Fibroblast of skin of scalp (primary cell): ENCODE results near the gene B3GNT3.
"Not testable (repeated sequence)": the region's sequence is repeated elsewhere in the genome, so short reads cannot be mapped to it uniquely, and the experiment has no call there.

Experiments used
- DNase-seq: peaks from one replicate; pipeline ENCODE4 v3.0.0-alpha.2; 2013

Gene B3GNT3

DNA sequence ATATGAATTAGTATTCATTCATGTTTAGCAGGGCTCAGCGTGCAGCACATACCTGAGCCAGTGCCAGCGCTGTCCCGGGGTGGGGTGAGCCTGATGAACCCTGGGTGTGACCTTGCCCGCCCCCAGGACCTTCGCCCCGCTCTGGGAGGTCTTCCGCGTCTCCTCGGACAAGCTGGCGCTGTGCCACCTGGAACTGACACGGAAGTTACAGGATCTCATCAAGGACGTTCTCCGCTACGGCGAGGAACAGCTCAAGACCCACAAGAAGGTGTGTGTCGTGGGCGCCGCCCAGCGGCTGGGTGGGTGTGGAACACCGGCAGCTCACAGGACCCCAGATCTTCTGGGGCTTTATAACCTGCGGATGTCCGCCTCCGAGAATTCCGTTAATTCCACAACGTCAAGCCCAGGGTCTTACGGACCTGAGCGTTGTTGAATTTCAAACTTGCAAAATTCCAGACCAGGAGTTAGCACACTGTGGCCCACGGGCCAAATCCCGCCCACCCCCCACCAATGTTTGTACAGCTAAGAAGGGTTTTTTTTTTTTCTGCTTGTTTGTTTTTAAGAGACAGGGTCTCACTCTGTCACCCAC is 28.3 kb upstream of the B3GNT3 start:
- peak; percentile 72 for DNase-seq

DNA sequence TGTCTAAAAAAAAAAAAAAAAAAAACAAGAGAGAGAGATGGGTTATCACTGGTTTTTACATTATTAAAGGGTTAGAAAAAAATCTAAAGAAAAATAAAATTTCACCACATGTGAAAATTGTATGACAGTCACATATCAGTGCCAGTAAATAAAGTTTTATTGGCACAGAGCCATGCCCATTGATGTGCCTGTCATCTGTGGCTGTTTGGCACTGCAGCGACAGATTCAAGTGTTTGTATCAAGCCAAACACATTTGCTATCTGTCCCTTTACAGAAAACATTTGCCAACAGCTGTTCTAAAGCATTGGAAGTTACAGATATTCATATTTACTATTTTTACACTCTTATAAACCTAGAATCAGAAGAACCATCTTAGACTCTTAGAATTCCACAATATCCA is 27.4 kb upstream of the B3GNT3 start:
- no peak for DNase-seq

DNA sequence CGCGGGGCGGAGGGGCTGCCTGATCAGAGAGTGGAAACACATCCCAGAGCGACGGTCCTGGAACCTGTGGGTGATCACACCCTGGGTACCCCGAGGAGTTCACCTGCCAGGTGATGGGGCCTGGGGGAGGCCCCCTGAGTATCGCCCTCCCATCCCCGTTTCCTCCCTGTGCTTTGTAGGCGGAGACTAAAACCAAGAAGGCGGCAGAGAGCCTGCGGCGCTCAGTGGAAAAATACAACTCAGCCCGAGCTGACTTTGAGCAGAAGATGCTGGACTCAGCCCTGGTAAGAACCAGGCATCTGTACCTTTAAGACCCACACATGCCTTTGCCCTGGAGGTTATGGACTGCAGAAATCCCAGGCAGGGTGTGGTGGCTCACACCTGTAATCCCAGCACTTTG is 24.3 kb upstream of the B3GNT3 start:
- DNase-seq = no peak

DNA sequence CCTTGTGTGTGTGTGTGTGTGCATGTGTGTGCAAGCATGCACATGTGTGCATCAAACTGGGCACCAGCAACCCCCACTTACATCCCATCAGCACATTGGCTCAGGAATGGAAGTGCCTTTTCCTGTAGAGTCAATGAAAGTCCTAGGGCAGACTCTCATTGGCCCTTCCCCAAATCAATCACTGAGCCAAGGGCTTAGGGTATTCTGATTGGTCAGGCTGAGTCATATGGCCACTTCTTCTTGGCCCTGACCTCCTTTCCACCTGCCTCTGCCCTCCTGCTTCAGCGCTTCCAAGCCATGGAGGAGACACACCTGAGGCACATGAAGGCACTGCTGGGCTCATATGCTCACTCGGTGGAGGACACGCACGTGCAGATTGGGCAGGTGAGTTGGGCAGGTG is 22.8 kb upstream of the B3GNT3 start:
- DNase-seq = peak; percentile 32

DNA sequence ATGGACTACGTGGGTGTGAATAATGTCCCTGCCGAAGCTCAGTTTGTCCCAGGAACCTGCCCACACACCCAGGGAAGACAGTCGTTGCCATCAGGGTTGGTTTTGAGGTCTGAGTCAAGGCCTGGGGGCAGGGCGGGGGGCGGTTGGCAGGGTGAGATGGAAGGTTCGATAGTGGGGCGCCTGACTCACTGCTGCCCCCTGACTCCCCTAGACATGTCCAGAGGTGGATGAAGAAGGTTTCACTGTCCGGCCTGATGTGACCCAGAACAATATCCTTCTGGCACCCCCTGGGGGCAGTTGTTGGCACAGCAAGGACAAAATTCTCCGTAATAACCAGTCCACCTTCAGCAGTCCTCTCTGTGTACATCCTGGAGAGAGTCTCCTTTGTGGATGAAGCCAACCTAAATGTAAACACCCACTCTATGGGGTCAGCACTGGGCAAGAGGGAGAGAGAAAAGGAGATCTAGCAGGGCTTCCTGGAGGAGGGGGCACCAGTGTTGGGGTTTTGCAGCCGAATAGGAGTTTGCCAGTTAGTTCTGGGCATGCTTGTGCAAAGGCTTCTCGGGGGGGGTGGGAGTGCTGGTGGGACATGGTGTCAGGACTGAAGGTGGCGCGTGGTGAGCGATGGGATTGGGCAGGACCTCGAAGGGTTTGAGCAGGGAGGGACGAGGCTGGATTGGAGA is 19.6 kb upstream of the B3GNT3 start:
- peak; percentile 15 for DNase-seq

DNA sequence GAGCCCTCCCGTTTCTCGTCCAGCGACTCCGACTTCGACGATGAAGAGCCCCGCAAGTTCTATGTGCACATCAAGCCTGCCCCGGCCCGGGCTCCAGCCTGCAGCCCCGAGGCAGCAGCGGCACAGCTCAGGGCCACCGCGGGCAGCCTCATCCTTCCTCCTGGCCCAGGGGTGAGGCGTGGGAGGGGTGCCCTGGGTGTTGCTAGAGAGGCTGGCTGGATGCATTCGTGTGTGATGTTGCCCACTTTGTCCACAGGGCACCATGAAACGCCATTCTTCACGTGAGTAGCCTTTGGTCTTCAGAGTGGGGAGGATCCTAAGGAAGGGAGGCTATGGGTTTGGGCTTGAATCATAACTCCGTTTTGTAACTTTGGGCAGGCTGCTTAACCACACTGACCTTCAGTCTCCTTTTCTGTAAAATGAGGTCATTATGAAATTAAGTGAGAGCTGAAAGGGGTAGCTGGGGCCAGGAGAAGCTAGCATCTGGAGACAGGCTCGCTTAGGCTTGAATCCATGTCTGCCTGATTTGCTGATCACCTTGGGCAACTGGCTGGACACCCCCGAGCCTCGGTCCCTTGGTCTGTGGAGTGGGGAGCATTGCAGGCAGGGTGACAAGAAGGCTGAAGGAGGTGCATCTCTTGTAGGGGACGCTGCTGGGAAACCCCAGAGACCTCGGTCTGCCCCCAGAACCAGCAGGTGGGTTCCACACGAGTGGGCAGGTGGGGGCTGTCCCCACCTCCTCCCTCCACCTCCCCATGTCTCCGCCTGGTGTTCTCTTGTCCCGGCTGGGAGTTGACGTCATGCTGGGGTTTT is 18.7 kb upstream of the B3GNT3 start:
- DNase-seq = no peak

DNA sequence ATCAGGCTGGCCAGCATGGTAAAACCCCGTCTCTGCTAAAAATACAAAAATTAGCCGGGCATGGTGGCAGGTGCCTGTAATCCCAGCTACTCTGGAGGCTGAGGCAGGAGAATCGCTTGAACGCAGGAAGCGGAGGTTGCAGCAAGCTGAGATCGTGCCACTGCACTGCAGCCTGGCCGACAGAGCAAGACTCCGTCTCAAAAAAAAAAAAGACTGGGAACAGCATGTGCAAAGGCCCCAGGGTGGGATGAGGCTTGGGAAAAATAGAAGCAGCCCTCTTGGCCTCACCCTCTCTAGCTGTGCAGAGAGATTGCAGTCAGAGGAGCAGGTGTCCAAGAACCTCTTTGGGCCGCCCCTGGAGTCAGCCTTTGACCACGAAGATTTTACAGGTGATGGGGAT is 17.1 kb upstream of the B3GNT3 start:
- not testable (repeated sequence) for DNase-seq

DNA sequence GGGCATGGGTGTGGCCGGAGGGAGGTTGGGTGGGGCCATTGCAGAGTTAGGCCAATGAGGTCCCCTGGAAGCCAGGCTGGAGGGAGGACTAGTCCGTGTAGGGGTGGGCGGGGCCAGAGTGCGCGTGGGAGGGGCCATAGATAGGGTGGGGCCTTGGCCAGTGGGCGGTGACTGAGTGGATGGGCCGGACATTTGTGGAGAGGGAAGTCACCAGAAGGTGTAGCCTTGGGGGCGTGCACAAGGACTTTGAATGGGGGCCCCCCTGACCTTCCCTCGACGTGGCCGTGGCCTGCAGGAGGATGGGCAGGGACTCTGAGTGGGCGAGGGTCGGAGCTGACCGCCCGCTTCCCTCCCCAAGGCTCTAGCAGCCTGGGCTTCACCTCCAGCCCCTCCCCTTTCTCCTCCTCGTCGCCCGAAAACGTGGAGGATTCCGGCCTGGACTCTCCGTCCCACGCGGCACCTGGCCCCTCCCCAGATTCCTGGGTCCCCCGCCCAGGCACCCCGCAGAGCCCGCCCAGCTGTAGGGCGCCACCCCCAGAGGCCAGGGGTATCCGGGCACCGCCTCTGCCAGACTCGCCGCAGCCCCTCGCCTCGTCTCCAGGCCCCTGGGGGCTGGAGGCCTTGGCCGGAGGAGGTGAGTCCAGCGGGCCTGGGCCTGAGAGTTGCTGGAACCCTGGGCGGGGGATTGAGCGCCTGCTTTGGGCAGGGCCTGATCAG is 16.5 kb upstream of the B3GNT3 start:
- peak; percentile 32 for DNase-seq

DNA sequence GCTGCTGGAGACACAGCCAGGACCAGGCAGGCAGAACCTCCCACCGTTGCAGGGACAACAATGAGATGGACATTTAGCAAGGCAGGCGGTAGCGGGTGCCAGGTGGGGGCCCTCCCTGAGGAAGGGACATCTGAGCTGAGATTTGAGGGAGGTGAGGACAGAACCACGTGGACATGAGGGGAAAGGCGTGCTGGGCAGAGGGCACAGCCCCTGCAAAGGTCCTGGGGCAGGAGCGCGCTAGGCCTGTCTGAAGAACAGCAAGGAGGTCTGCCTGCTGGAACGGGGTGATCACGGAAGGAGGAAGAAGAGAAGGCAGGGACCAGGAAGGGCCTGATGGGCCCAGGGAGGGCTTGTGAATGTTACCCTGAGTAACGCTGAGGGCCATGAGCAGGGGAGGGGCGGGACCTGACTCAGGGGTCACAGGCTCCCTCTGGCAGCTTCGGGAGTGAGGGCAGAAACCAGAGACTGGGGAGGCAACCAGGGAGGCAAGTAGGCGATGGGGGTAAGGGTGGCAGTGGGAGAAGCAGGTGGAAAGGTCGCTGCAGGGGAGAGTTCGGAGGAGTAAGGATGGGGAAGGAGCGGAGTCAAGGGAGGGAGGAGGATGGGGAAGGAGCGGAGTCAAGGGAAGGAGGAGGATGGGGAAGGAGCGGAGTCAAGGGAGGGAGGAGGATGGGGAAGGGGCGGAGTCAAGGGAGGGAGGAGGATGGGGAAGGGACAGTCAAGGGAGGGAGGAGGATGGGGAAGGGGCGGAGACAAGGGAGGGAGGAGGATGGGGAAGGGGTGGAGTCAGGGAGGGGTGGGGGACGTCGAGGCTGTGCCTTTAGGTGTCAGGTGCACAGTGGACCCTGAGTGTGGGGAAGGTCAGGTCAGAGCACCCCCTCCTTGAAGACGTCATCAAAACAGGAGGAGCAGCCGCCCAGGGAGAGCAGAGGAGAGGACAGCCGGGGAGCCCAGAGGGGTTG is 15.7 kb upstream of the B3GNT3 start:
- DNase-seq = peak; percentile 43

DNA sequence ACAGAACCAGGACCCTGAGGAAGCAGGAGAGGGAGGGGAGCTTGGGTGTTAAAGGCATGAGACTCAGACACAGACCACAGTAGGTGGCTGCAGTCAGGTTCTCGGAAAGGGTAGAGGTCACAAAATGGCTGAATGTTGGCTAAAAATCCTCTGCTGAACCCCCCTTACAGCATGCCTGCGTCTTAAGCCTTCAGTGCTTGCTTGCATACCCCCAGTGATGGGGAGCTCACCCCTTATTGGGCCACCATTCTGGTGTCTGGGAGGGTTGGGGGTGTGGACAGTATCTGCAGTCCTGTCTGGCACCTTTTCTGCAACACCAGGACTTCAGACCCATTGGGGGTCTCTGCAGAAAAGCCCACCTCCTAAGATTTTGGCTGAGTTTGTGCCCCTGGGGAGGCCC is 14.2 kb upstream of the B3GNT3 start:
- DNase-seq = no peak

DNA sequence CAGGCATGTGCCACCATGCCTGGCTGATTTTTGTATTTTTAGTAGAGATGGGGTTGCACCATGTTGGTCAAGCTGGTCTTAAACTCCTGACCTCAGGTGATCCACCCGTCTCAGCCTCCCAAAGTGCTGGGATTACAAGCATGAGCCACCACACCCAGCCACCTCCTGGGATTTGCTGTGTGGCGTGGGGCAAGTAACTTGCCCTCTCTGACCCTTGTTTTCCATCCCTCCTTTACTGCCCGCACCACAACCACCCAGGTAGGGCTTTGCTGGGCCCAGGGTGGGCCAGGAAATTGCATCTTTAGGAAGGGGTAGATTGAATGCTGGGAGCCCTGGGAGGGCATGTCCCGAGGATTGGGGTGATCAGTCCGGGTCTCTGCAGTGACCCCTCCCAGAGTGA is 11.2 kb upstream of the B3GNT3 start:
- DNase-seq = not testable (repeated sequence)

DNA sequence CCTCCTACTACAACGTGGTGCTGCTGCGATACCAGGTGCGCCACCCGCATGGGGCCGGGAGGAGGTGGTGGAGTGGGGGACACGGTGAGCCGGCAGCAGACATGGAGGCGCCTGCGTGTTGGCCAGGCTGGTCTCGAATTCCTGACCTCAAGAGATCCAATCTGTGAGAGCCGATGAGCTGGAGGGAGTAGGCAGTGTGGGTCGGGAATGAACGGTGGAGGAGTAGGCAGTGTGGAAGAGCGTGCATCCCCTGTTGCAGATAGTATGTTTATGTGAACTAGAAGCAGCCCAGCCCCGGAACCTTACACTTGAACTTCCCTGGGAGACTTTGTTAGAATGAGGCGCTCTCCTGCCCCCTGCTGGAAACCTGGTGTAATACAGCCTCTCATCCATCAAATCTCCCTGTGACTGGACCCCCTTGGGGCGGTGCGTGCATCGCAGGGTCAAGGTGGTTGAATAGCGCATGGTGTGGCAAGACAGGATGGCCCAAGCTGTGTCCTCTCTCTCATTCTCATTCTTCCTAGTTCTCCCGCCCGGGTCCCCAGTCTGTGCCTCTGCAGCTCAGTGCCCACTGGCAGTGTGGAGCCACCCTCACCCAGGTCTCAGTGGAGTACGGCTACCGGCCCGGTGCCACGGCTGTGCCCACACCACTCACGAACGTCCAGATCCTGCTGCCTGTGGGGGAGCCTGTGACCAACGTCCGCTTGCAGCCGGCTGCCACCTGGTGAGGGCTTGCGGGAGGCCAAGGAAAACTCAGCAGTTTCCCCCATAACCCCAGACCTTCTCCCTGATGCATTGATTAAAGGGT is 10.5 kb upstream of the B3GNT3 start:
- peak; percentile 61 for DNase-seq

DNA sequence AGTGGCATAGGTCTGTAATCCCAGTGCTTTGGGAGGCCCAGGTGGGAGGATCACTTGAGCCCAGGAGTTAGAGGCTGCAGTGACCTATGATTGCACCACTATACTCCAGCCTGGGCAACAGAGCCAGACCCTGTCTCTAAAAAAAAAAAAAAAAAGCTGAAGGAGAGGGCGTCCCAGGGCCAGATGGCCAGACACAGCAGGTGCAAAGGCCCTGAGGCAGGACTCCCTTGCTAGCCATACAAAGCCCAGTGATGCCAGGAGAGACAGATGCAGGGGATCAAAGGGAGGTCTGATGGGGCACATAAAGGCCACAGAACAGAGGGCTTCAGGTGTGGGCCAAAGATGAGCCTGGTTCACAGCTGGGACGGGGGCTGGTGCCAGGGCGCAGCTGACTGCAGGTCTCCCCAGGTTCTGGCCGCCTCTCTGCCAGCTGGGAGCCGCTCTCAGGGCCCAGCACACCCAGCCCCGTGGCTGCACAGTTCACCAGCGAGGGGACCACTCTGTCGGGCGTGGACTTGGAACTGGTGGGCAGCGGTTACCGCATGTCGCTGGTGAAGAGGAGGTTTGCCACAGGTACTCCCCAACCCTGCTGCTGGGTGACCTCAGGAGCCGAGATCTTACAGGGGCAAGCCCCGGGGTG is 7.5 kb upstream of the B3GNT3 start:
- no peak for DNase-seq

DNA sequence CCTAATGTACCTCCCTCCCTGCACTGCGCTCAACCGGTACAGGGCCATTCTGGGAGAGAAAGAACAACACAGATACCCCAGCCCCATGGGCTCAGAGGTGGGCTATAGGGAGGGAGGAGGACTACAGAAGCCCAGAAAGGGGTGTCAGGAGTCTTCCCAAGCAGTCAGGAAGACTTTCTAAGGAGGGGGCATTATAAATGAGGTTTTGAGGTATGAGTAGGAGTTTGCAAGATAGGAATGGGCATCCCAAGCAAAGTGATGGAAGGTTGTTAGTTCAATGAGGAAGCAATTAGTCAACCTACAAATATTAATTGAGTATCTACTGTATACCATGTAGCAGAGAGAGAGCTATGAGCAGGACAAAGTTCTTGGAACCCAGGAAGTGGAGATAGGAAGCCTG is 6.3 kb upstream of the B3GNT3 start:
- DNase-seq = no peak

DNA sequence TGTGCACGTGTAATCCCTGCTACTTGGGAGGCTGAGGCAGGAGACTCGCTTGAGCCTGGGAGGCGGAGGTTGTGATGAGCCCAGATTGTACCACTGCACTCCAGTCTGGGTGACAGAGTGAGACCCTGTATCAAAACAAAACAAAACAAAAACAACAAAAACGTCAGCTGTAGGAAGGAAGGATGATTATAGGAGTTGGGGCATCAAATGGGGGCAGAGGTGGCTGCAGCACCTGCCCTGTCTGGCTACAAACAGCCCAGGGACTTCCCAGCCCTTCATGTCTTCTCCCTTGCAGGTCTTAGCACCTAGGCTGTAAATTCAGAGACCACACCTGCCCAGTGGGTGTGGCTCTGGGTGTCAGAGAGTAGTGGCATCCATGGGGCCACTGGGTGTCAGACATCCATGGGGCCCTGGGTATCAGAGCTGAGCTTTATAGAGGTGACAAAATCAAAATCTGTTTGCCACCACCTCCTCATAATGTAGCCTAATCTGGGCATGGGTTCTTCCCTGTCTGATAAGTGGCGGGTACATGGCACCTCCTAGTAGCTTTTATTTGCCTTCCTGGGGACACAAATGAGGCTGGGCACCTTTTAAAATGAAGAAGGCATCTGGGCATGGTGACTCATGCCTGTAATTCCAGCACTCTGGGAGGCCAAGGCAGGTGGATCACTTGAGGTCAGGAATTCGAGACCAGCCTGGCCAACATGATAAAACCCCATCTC is 4.7 kb upstream of the B3GNT3 start:
- no peak for DNase-seq

DNA sequence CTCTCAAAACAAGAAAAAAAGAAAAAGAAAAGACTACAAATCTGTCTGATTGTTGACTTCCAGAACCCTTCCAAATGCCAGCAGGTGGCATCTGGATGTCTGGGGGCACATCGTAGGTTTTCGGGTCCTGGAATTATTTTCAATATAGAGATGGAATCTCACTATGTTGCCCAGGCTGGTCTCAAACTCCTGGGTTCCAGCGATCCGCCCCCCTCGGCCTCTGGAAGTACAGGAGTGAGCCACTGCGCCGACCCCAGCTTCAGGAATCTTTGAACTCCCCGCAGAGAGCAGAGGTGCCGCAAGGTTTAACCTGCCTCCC is 567 bp upstream of the B3GNT3 start:
- DNase-seq = no peak

DNA sequence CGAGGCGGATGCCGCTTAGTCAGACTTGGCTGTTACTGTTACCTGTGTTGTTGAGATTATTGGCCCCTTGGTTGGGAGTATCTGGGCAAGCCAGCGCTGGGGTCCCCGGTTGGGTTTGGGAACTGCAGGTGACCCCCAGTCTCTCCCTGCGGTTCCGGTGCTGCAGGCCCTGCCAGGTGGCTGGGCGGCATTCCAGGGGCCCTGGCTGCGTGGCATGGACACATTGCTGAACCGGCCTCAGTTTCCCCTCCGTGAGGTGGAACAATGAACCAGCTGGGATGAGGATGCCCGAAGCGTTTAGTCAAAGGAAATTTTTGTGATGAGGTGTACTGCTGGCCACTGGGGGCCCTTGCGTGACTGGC is 538 bp downstream of the B3GNT3 start:
- DNase-seq = no peak

DNA sequence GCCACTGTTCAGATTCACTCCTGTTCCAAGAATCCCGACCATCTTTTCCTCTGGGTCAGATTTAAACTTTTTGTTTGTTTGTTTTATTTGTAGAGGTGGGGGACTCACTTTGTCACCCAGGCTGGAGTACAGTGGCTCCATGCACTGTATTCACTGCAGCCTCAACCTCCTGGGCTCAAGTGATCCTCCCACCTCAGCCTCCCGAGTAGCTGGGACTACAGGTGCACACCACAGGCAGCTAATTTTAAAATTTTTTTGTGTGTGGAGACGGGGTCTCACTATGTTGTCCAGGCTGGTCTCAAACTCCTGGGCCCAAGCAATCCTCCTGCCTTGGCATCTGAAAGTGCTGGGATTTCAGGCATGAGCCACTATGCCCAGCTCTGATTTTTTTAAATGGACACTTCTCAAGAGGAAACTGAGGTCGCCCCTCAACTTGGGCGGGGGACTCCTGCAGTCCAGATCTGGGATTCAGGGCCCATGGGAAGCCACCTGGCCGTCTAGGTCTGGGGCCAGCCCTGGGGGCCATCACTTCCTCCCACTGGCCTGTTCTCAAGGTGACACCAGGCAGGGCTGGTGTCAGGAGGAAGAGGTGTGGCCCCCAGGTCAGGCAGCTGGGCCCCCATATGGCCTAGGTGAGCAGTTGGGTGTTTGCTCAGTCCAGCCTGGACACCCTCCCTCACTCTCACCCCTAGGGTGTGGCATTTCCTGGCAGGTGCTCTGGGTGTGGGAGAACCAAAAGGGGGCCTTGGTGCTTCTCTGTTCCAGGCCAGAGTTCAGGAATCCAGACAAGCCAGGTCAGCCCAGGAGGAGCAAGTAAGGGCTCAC is 1.3 kb downstream of the B3GNT3 start:
- no peak for DNase-seq

DNA sequence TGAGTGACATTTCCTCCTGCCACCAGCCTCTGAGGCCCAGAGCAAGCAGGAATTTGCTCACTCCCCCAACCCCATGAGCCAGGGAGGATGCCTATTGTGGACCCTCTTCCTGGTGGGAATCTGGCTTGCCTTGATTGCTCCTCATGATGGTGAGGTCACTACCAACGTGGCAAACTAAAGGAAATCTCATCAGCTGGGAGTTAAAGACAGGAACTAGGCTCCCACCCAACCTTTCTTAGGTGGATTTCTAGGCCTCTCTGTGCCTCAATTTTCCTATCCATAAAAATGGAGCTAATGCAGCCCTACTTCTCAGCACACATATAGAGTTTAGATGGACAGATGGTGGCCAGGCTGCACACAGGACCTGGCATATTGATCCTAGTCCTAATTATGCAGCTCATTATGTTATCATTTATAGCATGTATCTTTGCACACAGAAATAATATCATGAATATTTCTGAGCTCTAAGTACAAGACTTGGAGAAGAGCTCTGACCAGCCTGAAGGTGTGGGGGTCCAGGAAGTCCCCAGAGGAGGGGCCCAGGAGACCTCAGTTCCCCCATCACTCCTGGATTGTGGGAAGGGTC is 2.0 kb downstream of the B3GNT3 start:
- DNase-seq = no peak
